Osteocyte (in vitro differentiated cells): ENCODE data around the gene PLA2G4D. TPM values are rescaled to one million over a fixed set of nuclear protein-coding genes. Genes with fewer than 3 reads are reported as not detected.

Experiments used
- DNase-seq: peaks from one replicate; pipeline ENCODE4 v3.0.0; 2021; ENCODE audit warnings: mixed read lengths; ENCODE audit not compliant: unreplicated experiment; ENCODE audit errors: extremely low spot score
- H3K27ac Mint-ChIP-seq: one replicate; pipeline ENCODE4 v1.8.0; 2021; ENCODE audit warnings: mild to moderate bottlenecking, mixed read lengths; ENCODE audit not compliant: unreplicated experiment
- H3K27me3 Mint-ChIP-seq: one replicate; pipeline ENCODE4 v1.8.0; 2021; ENCODE audit warnings: mixed read lengths; ENCODE audit not compliant: unreplicated experiment
- H3K36me3 Mint-ChIP-seq: one replicate; pipeline ENCODE4 v1.8.0; 2021; ENCODE audit warnings: mixed read lengths; ENCODE audit not compliant: unreplicated experiment
- H3K4me1 Mint-ChIP-seq: one replicate; pipeline ENCODE4 v1.8.0; 2021; ENCODE audit warnings: mixed read lengths; ENCODE audit not compliant: unreplicated experiment
- H3K4me3 Mint-ChIP-seq: one replicate; pipeline ENCODE4 v1.8.0; 2021; ENCODE audit warnings: mild to moderate bottlenecking, moderate library complexity, mixed read lengths; ENCODE audit not compliant: unreplicated experiment
- H3K9me3 Mint-ChIP-seq: one replicate; pipeline ENCODE4 v1.8.0; 2021; ENCODE audit warnings: mixed read lengths; ENCODE audit not compliant: unreplicated experiment
- total RNA-seq: library from RNA; stranded (reverse); gene quantifications from 2 replicates; pipeline ENCODE4 v1.2.1, GENCODE V29; 2021
- TF ChIP-seq, protein P1 (sequence below): fragments of 200-600 bp; sonication (generic); IDR thresholded peaks from 2 replicates; pipeline ENCODE4 v1.5.0; 2021; ENCODE audit warnings: antibody characterized with exemption, mild to moderate bottlenecking, moderate library complexity

The PLA2G4D gene
- total RNA-seq, 1 donor from 2014 or later = not detected

DNA sequence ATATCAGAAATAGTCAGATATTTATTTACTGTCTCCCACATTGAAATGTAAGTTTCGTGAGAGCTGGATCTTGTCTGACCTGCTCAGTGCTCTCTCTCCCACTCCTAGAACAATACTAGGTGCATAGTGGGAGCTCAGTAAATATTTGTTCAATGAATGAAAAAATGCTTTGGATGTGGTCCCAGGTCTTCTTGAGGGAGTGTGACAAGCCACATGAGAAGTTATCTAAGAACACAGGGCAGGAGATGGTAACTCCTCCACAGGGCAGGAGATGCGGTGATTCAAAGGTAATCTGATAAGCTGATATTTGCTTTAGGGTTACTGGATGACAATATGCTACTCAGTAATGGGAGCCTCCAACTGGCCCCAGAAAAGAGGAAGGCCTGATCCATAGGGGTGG is 47.8 kb downstream of the PLA2G4D start:
- H3K27me3 Mint-ChIP-seq = peaks cover 23% of the 10 kb centered on the region
- no peak for DNase-seq
- H3K4me3 Mint-ChIP-seq = no peak overlapping the region
- no peaks in the 10 kb centered on the region for H3K4me1 Mint-ChIP-seq
- TF ChIP-seq, protein P1, sequence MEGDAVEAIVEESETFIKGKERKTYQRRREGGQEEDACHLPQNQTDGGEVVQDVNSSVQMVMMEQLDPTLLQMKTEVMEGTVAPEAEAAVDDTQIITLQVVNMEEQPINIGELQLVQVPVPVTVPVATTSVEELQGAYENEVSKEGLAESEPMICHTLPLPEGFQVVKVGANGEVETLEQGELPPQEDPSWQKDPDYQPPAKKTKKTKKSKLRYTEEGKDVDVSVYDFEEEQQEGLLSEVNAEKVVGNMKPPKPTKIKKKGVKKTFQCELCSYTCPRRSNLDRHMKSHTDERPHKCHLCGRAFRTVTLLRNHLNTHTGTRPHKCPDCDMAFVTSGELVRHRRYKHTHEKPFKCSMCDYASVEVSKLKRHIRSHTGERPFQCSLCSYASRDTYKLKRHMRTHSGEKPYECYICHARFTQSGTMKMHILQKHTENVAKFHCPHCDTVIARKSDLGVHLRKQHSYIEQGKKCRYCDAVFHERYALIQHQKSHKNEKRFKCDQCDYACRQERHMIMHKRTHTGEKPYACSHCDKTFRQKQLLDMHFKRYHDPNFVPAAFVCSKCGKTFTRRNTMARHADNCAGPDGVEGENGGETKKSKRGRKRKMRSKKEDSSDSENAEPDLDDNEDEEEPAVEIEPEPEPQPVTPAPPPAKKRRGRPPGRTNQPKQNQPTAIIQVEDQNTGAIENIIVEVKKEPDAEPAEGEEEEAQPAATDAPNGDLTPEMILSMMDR = no peak
- H3K9me3 Mint-ChIP-seq = no peaks in the 10 kb centered on the region
- H3K36me3 Mint-ChIP-seq = no peaks in the 10 kb centered on the region
- H3K27ac Mint-ChIP-seq = no peak overlapping the region

DNA sequence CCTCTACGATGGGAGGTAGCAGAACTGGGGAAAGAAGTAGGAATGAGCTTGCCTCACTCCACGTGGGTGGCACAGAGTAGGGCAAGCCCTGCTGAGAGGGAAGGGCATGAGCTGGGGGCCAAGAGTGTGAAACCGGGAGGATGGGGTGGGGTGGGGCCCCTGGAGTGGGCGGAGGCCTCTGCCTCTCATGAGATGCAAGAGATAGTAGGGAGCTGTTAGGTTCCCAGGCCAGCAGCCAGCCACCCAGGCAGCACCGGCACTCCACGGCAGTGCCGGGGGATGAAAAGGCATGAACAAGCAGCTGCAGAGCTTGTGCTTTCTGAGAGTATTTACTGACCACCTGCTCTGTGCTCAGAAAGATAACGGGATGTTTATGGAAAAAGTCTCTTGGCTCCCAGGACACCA is 49.1 kb downstream of the PLA2G4D start:
- TF ChIP-seq, protein P1 = no peak
- Mint-ChIP-seq H3K9me3 (no peaks in the 10 kb centered on the region), H3K36me3 (no peaks in the 10 kb centered on the region), H3K27me3 (peaks cover 32% of the 10 kb centered on the region), H3K4me1 (no peaks in the 10 kb centered on the region), H3K4me3 (no peak overlapping the region), H3K27ac (no peak overlapping the region)
- DNase-seq = no peak

DNA sequence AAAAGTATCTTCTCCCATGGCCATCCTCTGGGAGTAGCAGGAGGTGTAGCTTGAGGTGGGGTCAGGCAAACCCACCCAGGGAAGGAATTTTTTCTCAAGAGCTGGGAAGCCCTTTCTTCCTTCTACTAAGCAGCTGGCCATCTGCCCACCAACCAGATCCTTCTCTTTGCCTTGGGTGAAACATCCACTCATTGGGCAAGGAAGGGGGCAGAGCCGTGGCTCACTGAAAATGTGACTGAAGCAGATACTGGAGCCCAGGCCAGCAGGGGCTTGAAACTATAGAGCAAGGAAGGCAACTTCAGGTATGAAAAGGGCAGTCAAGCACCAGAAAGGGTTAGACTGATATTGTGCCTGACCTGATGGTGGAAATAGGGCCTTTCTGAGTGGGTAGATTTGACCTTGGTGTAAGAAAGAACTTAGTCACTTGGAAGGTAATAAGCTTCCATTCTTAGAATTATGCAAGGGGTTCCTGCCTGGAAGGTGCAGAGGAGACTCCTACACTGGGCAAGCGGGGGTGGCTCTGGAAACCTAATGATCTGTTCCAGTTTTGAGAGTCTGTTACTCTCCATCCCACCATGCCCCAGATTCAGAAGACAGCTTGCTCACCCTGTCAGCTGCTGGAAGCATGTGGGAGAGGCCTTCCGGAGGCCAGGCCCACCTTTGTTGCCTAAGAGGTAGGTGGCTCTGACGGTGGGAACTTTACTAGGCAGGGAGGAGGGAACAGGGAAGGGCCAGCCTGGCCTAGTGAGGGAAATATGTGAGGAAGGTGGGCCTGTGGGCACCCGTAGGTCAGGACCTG is 51.6 kb downstream of the PLA2G4D start:
- no peak for DNase-seq

DNA sequence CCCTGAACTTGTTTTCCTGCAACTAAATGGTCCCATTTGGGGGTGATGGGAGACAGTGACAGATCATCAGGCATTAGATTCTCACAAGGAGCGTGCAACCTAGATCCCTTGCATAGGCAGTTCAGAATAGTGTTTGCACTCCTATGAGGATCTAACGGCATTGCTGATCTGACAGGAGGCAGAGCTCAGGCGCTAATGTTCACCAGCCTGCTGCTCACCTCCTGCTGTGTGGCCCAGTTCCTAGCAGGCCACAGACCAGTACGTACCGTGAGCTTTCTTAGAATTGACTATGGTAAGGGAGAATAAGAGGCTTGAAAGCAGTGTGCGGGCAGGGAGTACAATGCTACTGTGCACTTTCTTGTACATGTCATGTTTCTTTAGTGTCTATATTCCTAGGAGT is 56.0 kb downstream of the PLA2G4D start:
- no peak overlapping the region for H3K27ac Mint-ChIP-seq
- TF ChIP-seq, protein P1 = no peak
- no peaks in the 10 kb centered on the region for H3K36me3 Mint-ChIP-seq
- H3K9me3 Mint-ChIP-seq = no peaks in the 10 kb centered on the region
- H3K4me1 Mint-ChIP-seq = no peaks in the 10 kb centered on the region
- H3K27me3 Mint-ChIP-seq = peaks cover 22% of the 10 kb centered on the region
- H3K4me3 Mint-ChIP-seq = no peak overlapping the region
- DNase-seq = no peak

More for the DNA sequence above, 51.6 kb downstream of the PLA2G4D start:
- no peaks in the 10 kb centered on the region for H3K9me3 Mint-ChIP-seq
- peaks cover 37% of the 10 kb centered on the region for H3K27me3 Mint-ChIP-seq
- no peaks in the 10 kb centered on the region for H3K4me1 Mint-ChIP-seq
- H3K36me3 Mint-ChIP-seq = no peaks in the 10 kb centered on the region
- H3K4me3 Mint-ChIP-seq = no peak overlapping the region
- TF ChIP-seq, protein P1 = no peak
- no peak overlapping the region for H3K27ac Mint-ChIP-seq

DNA sequence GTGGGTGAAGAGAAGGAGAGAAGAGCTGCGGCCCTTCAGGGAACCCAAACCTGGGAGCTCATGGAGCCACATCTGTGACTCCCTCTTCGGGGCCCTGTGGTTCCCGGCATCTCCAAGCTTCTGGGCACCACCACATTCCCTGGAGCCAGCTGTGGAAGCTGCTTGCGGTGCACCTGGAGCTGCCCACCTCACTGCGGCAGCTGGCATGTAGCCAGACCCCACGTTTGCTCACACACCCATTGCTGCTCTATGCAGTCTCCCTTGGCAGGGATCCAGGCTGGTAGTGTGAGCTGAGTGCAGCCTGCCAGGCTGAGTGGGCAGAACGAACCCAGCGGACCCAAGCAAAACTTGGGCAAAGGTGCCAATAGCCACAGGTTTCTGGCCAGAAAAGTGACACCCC is 56.7 kb downstream of the PLA2G4D start:
- DNase-seq = no peak
- Mint-ChIP-seq H3K9me3 (no peaks in the 10 kb centered on the region), H3K4me1 (no peaks in the 10 kb centered on the region), H3K4me3 (no peak overlapping the region), H3K27me3 (peaks cover 22% of the 10 kb centered on the region), H3K27ac (no peak overlapping the region), H3K36me3 (no peaks in the 10 kb centered on the region)
- TF ChIP-seq, protein P1 = no peak
